Liver (tissue), 9 donors: ENCODE measurements around the gene MYO5C. TPM values are rescaled to one million over a fixed set of nuclear protein-coding genes. Genes with fewer than 3 reads are reported as not detected.

Experiments used
- DNase-seq: peaks from one replicate; pipeline ENCODE4 v3.0.0-alpha.2; 2017; ENCODE audit warnings: low spot score
- H3K27ac ChIP-seq, 2 donors: one replicate each; pipeline ENCODE4 v1.7.0; 2013; ENCODE audit warnings: inconsistent platforms in 2 of 2, low read length in 2 of 2, control low read depth in 1 of 2, low read depth in 1 of 2, mild to moderate bottlenecking in 1 of 2
- H3K27me3 ChIP-seq, 4 donors: one replicate each; pipeline versions ENCODE4 v1.6.1 to v1.7.0; 2013; ENCODE audit warnings: low read length in 3 of 4, inconsistent platforms in 1 of 4, mild to moderate bottlenecking in 1 of 4, moderate library complexity in 1 of 4; ENCODE audit not compliant: control insufficient read depth in 4 of 4, insufficient read depth in 4 of 4
- H3K36me3 ChIP-seq, 4 donors: one replicate each; pipeline versions ENCODE4 v1.6.1 to v1.7.0; 2013; ENCODE audit warnings: low read length in 3 of 4, mild to moderate bottlenecking in 3 of 4, low read depth in 1 of 4, moderate library complexity in 1 of 4; ENCODE audit not compliant: control insufficient read depth in 4 of 4, insufficient read depth in 3 of 4
- H3K4me1 ChIP-seq, 4 donors: one replicate each; pipeline versions ENCODE4 v1.6.1 to v1.7.0; 2013; ENCODE audit warnings: low read length in 3 of 4, mild to moderate bottlenecking in 3 of 4, moderate library complexity in 1 of 4; ENCODE audit not compliant: control insufficient read depth in 4 of 4, insufficient read depth in 4 of 4
- H3K4me3 ChIP-seq, 3 donors: one replicate each; pipeline versions ENCODE4 v1.6.1 to v1.7.0; 2013; ENCODE audit warnings: low read length in 3 of 3, control low read depth in 1 of 3, low read depth in 1 of 3, mild to moderate bottlenecking in 1 of 3
- H3K9ac ChIP-seq, 2 donors: one replicate each; pipeline ENCODE4 v1.7.0; 2013; ENCODE audit warnings: low read length in 2 of 2, mild to moderate bottlenecking in 2 of 2, moderate library complexity in 2 of 2, control low read depth in 1 of 2, low read depth in 1 of 2
- H3K9me3 ChIP-seq, 4 donors: one replicate each; pipeline versions ENCODE4 v1.6.1 to v1.7.0; 2013; ENCODE audit warnings: low read length in 3 of 4; ENCODE audit not compliant: control insufficient read depth in 4 of 4
- EGR1 ChIP-seq, 2 donors: IDR thresholded peaks; 2 replicates each; pipeline ENCODE4 v1.6.1; 2016 to 2018; ENCODE audit warnings: antibody characterized with exemption in 2 of 2, low read depth in 2 of 2
- FOXA2 ChIP-seq: IDR thresholded peaks from 2 replicates; pipeline ENCODE4 v1.6.1; 2016; ENCODE audit warnings: antibody characterized with exemption
- GABPA ChIP-seq, 2 donors: IDR thresholded peaks in 1 of 2; conservative IDR thresholded peaks in 1 of 2; 2 replicates each; pipeline ENCODE4 v1.6.1; 2016; ENCODE audit warnings: antibody characterized with exemption in 2 of 2, mild to moderate bottlenecking in 1 of 2, moderate library complexity in 1 of 2
- HNF4G ChIP-seq: IDR thresholded peaks from 2 replicates; pipeline ENCODE4 v1.6.1; 2016; ENCODE audit warnings: antibody characterized with exemption
- JUND ChIP-seq, 2 donors: IDR thresholded peaks; 2 replicates each; pipeline ENCODE4 v1.6.1; 2016; ENCODE audit warnings: antibody characterized with exemption in 2 of 2
- NR2F2 ChIP-seq: IDR thresholded peaks from 2 replicates; pipeline ENCODE4 v1.6.1; 2016; ENCODE audit warnings: antibody characterized with exemption
- RAD21 ChIP-seq, 2 donors: IDR thresholded peaks; 2 replicates each; pipeline ENCODE4 v1.6.1; 2016; ENCODE audit warnings: antibody characterized with exemption in 2 of 2, mild to moderate bottlenecking in 2 of 2
- RXRA ChIP-seq, 2 donors: IDR thresholded peaks; 2 replicates each; pipeline ENCODE4 v1.6.1; 2017 to 2018; ENCODE audit warnings: antibody characterized with exemption in 2 of 2, mild to moderate bottlenecking in 1 of 2
- SP1 ChIP-seq: IDR thresholded peaks from 2 replicates; pipeline ENCODE4 v1.6.1; 2018; ENCODE audit warnings: antibody characterized with exemption, mild to moderate bottlenecking
- TAF1 ChIP-seq: conservative IDR thresholded peaks from 2 replicates; pipeline ENCODE4 v1.6.1; 2016; ENCODE audit warnings: antibody characterized with exemption, mild to moderate bottlenecking
- YY1 ChIP-seq: IDR thresholded peaks from 2 replicates; pipeline ENCODE4 v1.6.1; 2016; ENCODE audit warnings: antibody characterized with exemption, mild to moderate bottlenecking
- WGBS: extraction: QIAGEN DNeasy Blood & Tissue Kit; methylation state at CpG from one replicate; pipeline ENCODE4 v1.1.7; 2013; 5-methylcytosine and 5-hydroxymethylcytosine counted together
- polyA plus RNA-seq, 2 donors: library from polyadenylated mRNA; stranded (reverse) in 1 of 2; unstranded in 1 of 2; fragments of 200-250 nt in 1 of 2; fragments of >200 nt in 1 of 2; fragmentation: Nextera tagmentation in 1 of 2; extraction: Ambion mirVana in 1 of 2; gene quantifications; one replicate each; pipeline versions ENCODE4 v1.2.1 to v1.2.3, GENCODE V29; 2013 to 2015
- total RNA-seq, 2 donors: library from RNA; depleted of rRNA; stranded (reverse); fragments of >200 nt; gene quantifications; one replicate each; pipeline ENCODE4 v1.2.3, GENCODE V29; 2014
- TF ChIP-seq, protein P1 (sequence below): IDR thresholded peaks from 2 replicates; pipeline ENCODE4 v1.6.1; 2016; ENCODE audit warnings: antibody characterized with exemption
- TF ChIP-seq, protein P2 (sequence below): IDR thresholded peaks from 2 replicates; pipeline ENCODE4 v1.6.1; 2016; ENCODE audit warnings: antibody characterized with exemption, mild to moderate bottlenecking
- TF ChIP-seq, protein P3 (sequence below): IDR thresholded peaks from 2 replicates; pipeline ENCODE4 v1.6.1; 2016; ENCODE audit warnings: antibody characterized with exemption
- TF ChIP-seq, protein P4 (sequence below): IDR thresholded peaks from 2 replicates; pipeline ENCODE4 v1.6.1; 2016; ENCODE audit warnings: antibody characterized with exemption
- TF ChIP-seq, protein P5 (sequence below): fragments of 150-350 bp; IDR thresholded peaks from 2 replicates; pipeline ENCODE4 v1.5.1; 2017; ENCODE audit warnings: improper control_type of control experiment, low read depth, low read length; ENCODE audit not compliant: missing input control
- donor health status: healthy.
- donor health status: healthy.
- donor health status: healthy.
- donor health status: healthy.
- donor health status: healthy.

MYO5C gene
- total and polyA plus RNA-seq, 4 donors, result 1.9 to 8.6 (median 3.0) TPM

DNA sequence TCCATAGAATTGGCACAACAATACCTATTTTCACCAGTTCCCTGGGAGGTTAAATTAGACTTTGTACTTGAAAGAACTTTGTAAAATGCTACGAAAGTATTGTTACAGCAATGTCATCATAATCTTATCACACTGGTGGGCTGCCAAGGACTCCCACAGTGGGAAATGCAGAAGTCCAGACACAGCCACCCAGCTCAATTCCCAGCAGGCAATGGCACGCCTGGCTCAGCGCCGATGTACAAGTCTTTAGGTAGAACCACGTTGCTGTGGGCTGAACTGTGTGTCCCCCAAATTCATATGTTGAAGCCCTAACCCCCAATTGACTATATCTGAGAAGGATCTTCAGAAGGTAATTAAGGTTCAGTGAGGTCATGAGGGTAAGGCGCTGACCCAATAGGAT is 12.3 kb downstream of the MYO5C start:
- H3K9me3 ChIP-seq, result no peaks in the 10 kb centered on the region
- WGBS, result 82% methylated on average over 6 of the region's 6 CpGs
- DNase-seq, result peak; percentile 4
- H3K4me3 ChIP-seq, result no peak overlapping the region
- H3K9ac ChIP-seq, result no peak overlapping the region
- no peaks in the 10 kb centered on the region for H3K27me3 ChIP-seq
- TF ChIP-seq, protein P1, sequence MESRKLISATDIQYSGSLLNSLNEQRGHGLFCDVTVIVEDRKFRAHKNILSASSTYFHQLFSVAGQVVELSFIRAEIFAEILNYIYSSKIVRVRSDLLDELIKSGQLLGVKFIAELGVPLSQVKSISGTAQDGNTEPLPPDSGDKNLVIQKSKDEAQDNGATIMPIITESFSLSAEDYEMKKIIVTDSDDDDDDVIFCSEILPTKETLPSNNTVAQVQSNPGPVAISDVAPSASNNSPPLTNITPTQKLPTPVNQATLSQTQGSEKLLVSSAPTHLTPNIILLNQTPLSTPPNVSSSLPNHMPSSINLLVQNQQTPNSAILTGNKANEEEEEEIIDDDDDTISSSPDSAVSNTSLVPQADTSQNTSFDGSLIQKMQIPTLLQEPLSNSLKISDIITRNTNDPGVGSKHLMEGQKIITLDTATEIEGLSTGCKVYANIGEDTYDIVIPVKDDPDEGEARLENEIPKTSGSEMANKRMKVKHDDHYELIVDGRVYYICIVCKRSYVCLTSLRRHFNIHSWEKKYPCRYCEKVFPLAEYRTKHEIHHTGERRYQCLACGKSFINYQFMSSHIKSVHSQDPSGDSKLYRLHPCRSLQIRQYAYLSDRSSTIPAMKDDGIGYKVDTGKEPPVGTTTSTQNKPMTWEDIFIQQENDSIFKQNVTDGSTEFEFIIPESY, result no peak
- TF ChIP-seq JUND (IDR thresholded peaks at IDR 0.05) (no peak), SP1 (no peak), RAD21 (IDR thresholded peaks at IDR 0.05) (no peak), TAF1 (no peak), FOXA2 (no peak), NR2F2 (no peak), EGR1 (IDR thresholded peaks at IDR 0.05; ENCODE audit: low read depth in 2 of 2) (no peak)
- TF ChIP-seq, protein P2, sequence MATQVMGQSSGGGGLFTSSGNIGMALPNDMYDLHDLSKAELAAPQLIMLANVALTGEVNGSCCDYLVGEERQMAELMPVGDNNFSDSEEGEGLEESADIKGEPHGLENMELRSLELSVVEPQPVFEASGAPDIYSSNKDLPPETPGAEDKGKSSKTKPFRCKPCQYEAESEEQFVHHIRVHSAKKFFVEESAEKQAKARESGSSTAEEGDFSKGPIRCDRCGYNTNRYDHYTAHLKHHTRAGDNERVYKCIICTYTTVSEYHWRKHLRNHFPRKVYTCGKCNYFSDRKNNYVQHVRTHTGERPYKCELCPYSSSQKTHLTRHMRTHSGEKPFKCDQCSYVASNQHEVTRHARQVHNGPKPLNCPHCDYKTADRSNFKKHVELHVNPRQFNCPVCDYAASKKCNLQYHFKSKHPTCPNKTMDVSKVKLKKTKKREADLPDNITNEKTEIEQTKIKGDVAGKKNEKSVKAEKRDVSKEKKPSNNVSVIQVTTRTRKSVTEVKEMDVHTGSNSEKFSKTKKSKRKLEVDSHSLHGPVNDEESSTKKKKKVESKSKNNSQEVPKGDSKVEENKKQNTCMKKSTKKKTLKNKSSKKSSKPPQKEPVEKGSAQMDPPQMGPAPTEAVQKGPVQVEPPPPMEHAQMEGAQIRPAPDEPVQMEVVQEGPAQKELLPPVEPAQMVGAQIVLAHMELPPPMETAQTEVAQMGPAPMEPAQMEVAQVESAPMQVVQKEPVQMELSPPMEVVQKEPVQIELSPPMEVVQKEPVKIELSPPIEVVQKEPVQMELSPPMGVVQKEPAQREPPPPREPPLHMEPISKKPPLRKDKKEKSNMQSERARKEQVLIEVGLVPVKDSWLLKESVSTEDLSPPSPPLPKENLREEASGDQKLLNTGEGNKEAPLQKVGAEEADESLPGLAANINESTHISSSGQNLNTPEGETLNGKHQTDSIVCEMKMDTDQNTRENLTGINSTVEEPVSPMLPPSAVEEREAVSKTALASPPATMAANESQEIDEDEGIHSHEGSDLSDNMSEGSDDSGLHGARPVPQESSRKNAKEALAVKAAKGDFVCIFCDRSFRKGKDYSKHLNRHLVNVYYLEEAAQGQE, result no peak
- TF ChIP-seq, protein P3, sequence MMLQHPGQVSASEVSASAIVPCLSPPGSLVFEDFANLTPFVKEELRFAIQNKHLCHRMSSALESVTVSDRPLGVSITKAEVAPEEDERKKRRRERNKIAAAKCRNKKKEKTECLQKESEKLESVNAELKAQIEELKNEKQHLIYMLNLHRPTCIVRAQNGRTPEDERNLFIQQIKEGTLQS, result no peak
- TF ChIP-seq, protein P4, sequence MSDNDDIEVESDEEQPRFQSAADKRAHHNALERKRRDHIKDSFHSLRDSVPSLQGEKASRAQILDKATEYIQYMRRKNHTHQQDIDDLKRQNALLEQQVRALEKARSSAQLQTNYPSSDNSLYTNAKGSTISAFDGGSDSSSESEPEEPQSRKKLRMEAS, result no peak
- H3K27ac ChIP-seq, result no peak overlapping the region
- H3K36me3 ChIP-seq, result peaks cover 0 to 4% (median under 1%) of the 10 kb centered on the region in 4 donors
- H3K4me1 ChIP-seq, result peaks cover 3 to 28% (median 20%) of the 10 kb centered on the region in 4 donors

DNA sequence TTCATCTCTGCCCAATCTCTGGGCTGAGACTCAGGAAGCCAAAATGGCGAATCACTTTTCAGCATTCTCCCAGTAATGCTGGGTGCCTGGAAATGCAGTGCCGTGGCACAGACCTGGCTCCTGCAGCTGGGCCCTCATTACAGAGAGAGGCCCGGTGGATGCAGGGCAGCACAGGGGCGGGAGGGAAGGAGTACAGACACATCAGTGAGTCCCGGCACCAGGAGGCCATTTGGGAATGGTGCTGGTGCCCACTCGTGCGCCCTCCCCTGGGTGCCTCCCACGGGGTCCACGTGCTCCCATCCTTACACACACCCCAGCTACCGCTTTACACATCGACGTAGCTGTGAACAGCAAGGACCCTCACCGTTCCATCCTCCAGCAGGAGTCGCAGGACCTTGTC is 13.2 kb downstream of the MYO5C start:
- Histone ChIP-seq H3K9ac (no peak overlapping the region), H3K27me3 (no peaks in the 10 kb centered on the region), H3K27ac (no peak overlapping the region), H3K36me3 (peaks cover 0 to 11% (median 1%) of the 10 kb centered on the region in 4 donors), H3K4me1 (peaks cover 3 to 19% (median 14%) of the 10 kb centered on the region in 4 donors), H3K4me3 (no peak overlapping the region), H3K9me3 (no peaks in the 10 kb centered on the region)
- WGBS, result 93% methylated on average over 14 of the region's 14 CpGs
- TF ChIP-seq, protein P5, sequence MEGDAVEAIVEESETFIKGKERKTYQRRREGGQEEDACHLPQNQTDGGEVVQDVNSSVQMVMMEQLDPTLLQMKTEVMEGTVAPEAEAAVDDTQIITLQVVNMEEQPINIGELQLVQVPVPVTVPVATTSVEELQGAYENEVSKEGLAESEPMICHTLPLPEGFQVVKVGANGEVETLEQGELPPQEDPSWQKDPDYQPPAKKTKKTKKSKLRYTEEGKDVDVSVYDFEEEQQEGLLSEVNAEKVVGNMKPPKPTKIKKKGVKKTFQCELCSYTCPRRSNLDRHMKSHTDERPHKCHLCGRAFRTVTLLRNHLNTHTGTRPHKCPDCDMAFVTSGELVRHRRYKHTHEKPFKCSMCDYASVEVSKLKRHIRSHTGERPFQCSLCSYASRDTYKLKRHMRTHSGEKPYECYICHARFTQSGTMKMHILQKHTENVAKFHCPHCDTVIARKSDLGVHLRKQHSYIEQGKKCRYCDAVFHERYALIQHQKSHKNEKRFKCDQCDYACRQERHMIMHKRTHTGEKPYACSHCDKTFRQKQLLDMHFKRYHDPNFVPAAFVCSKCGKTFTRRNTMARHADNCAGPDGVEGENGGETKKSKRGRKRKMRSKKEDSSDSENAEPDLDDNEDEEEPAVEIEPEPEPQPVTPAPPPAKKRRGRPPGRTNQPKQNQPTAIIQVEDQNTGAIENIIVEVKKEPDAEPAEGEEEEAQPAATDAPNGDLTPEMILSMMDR, result no peak
- TF ChIP-seq HNF4G, result no peak
- TF ChIP-seq, protein P1, result no peak
- no peak for TF ChIP-seq YY1
- TF ChIP-seq JUND (IDR thresholded peaks at IDR 0.05), result no peak
- TF ChIP-seq, protein P4, result no peak
- no peak for TF ChIP-seq EGR1 (IDR thresholded peaks at IDR 0.05; ENCODE audit: low read depth in 2 of 2)
- no peak for TF ChIP-seq SP1
- no peak for TF ChIP-seq RXRA (IDR thresholded peaks at IDR 0.05)
- TF ChIP-seq GABPA (IDR thresholded peaks at IDR 0.05 in 1 of 2, conservative IDR thresholded peaks at IDR 0.05 in 1 of 2), result no peak
- TF ChIP-seq, protein P2, result no peak
- peak; percentile 25 for DNase-seq
